Hematopoietic multipotent progenitor cell treated with erythropoietin and hydrocortisone succinate and interleukin-3 and kit ligand, for 15 days (in vitro differentiated cells): ENCODE data around the gene PLEKHH2.
"Not testable (repeated sequence)": the region's sequence is repeated elsewhere in the genome, so short reads cannot be mapped to it uniquely, and the experiment has no call there.

Source experiments
- DNase-seq: peaks from one replicate; pipeline ENCODE4 v3.0.0-alpha.2; 2015; ENCODE audit warnings: low spot score

Gene PLEKHH2

DNA sequence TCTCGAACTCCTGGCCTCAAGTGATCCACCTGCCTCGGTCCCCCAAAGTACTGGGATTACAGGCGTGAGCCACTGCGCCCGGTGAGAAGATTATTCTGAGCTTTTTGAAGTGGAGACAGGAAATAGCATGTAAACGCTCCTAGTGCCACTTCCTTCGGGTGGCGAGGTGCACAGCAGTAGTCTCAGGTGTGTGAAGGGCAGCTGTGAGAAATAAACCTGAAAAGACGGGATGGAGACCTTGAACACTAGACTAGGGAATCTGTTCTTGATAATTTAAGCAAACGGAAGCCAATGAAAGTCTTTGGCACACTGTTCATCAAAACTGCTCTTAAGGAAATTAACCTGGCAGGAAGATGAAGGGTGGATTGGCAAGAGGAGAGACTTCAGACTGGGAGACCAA lies 439 bp upstream of the PLEKHH2 start:
- no peak for DNase-seq

DNA sequence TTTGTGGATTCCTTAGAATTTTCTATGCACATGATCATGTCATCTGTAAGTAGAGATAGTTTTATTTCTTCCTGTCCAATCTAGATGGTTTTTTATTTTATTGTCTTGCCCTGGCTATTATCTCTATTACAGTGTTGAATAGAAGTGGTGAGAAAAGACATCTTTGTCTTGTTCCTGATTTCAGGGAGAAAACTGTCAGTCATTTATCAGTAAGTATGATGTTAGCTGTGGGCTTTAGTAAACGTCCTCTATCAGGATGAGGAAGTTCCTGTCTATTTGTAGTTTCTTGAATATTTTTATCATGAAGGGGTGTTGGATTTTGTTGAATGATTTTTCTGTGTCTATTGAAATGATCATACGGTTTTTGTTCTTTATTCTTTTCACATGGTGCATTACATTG lies 5.3 kb downstream of the PLEKHH2 start:
- no peak for DNase-seq

- no peak for DNase-seq
These were observed 6.6 kb downstream of the PLEKHH2 start for GRCh38 chr2:43643680-43644079.

GRCh38 chr2:43648994-43649701 lies 12.1 kb downstream of the PLEKHH2 start:
- DNase-seq = no peak

GRCh38 chr2:43653506-43653905 lies 16.4 kb downstream of the PLEKHH2 start:
- DNase-seq = no peak

- no peak for DNase-seq
These were observed 20.2 kb downstream of the PLEKHH2 start for GRCh38 chr2:43657241-43657640.

DNA sequence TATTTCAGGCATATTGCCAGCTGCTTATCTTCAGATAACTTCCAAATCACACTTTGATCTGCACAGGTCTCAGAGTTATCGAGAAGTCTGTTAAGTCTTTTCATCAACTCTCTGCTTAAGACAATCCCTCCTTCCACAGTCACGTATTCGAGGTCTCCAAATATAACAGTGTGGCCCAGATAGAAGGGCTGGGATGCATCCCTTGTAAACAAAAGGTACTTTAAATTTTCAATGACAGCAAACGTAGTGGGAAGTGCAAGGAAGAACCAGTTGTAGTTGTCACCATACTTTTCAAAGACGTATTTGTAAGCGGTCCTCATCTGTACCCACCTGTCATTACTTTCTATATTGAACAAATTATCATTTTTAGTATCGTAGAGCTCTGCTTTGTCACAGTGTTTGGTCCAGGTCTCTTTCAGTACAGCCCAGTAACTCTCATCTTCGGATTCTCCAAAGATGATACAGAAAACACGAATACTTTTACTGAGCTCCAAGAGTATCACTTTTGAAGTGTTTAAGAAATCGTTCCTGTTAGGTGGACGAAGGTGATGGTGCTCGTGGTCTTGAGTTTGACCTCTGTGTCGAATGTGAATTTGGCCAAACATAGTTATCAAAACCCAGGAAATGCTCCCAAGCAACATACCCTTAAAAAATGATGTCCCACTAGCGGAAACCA lies 38.7 kb downstream of the PLEKHH2 start:
- no peak for DNase-seq

DNA sequence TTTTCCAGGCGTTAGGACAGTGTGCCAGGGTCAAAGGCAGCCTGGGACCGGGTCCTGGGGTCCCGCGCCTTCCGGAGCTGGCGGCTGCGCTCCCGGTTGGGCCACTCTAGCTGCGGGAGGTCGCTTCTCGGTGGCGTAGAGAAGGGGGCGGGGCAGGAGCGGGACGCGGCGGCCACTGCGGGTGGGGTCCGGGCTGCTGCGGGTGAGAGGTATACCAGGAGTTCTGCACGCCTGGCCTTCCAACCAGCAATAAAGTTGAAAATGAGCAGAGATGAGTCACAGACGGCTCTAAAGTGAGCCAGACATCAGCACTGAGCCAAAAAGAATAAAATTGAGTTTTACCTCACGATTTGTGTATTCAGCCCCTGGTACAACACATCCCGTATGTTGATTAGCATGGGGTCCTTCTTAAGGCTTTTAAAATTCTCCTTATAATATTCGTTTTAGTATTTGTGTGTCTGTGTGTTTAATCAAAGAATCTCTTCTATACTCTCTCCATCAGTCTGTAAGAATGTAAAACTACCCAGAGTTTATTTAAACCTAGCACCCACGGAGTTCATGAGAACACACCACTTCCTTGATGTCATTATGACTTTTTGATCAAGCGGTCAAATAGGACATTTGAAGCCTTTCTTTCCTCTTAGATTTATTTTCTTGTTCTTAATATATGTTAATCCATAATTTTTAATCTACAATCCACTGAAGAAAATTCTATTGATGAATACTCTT lies 39.4 kb downstream of the PLEKHH2 start, which contains the start of gene C1GALT1C1L:
TSS of gene C1GALT1C1L (minus strand) at position 108 of the 729 bp plus-strand sequence. CDS start at position 1, 107 bp downstream.
- DNase-seq = no peak

DNA sequence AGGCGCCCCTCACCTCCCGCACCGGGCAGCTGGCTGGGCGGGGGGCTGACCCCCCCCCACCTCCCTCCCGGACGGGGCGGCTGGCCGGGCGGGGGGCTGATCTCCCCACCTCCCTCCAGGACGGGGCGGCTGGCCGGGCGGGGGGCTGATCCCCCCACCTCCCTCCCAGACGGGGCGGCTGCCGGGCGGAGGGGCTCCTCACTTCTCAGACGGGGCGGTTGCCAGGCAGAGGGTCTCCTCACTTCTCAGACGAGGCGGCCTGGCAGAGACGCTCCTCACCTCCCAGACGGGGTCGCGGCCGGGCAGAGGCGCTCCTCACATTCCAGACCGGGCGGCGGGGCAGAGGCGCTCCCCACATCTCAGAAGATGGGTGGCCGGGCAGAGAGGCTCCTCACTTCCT lies 40.7 kb downstream of the PLEKHH2 start:
- not testable (repeated sequence) for DNase-seq

DNA sequence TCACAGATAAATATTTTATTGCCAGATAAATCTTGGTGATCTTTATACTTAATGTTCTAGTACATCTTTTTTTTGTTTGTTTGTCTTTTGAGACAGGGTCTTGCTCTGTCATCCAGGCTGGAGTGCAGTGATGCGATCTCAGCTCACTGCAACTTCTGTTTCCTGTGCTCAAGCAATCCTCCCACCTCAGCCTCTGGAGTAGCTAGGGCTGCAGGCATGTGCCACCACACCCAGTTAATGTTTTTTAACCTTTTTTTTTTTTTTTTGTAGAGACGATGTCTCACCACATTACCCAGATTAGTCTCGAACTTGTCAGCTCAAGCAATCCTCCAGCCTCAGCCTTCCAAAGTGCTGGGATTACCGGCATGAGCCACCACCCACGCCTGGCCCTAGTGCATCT lies 48.3 kb downstream of the PLEKHH2 start:
- no peak for DNase-seq

- DNase-seq = no peak
These were observed 52.9 kb downstream of the PLEKHH2 start for GRCh38 chr2:43689999-43690398.

- DNase-seq = no peak
These were observed 55.5 kb downstream of the PLEKHH2 start for GRCh38 chr2:43692428-43692994.

DNA sequence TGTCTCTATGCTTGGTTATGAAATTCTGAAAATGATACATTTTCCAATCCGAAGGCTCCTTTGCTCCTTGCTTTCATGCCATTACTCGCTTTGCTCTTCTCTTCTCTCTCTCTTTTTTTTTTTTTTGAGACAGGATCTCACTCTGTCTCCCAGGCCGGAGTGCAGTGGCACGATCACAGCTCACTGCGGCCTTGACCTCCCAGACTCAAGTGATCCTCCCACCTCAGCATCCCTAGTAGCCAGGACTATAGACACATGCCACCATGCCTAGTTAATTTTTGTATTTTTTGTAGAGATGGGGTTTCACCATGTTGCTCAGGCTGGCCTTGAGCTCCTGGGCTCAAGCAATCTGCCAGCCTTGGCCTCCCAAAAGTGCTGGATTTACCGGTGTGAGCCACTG lies 61.1 kb downstream of the PLEKHH2 start:
- not testable (repeated sequence) for DNase-seq

GRCh38 chr2:43699761-43700160 lies 62.7 kb downstream of the PLEKHH2 start:
- DNase-seq = no peak

GRCh38 chr2:43701111-43701510 lies 64.1 kb downstream of the PLEKHH2 start:
- DNase-seq = no peak

DNA sequence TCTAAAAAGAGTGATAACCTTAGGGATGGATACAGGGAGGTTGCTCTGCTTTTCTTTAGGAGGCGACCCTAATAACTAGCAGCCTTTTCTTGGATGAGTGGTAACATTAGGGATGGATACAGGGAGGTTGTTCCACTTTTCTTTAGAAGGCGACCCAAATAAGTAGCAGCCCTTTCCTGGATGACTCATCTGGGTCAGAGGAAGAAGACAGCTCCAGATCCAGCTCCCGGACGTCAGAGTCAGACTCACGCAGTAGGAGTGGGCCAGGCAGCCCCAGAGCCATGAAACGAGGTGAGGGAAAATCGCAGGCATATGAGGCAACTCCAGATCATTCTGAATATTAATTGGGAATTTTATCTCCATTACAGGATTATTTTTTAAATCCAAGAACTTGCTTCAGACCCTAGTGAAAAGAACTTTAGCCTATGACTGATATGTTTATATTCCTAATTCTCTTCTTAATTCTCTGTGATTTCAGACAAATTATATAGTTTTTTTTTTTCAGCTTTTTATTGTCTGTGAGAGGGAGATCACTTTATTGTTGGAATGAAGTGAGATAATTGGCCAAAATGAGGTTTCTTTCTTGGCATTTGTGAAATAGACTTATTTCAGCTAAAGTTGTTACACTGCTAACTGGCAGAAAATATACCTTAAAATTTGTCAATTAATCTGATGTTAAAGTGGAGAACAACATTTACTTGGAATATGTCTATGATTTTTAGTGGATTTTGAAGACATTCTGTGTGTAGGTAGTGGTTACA lies 70.4 kb downstream of the PLEKHH2 start:
- no peak for DNase-seq

DNA sequence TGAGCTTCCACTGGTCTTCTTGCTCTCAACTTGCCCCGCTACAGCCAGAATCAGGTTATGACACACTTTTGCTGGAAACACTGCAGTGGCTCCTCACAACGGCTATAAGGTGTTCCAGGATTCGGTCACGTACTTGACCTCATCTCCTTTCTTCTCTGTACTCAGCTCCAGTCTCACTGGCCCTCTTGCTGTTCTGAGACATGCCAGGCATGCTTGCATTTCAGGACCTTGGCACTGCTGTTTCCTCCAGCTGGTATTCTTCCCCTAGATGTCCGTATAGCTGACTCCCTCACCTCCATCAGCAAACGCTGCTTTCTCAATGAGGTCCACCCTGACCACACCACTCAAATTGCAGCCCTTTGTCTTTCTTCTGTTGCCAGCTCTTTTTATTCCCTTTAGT lies 71.1 kb downstream of the PLEKHH2 start:
- DNase-seq = no peak

GRCh38 chr2:43708891-43709290 lies 71.8 kb downstream of the PLEKHH2 start:
- DNase-seq = no peak

DNA sequence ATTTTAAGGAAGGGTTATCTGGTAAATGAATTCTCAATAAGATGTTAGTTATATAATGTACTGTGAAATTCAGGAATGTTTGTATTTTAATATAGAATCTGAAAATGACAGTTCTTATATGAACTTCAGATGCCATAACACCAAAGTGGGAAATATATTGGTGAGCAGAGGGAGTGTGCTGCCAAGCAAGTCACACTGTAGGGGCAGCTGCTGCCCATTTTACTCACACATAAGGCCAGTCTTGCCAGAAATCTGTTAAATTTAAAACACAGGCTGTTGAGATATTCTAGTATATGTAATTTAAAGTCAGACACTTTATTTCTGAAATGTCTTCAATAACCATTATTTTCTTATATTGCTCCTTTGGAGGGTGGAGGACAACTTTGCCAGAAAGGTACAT lies 73.8 kb downstream of the PLEKHH2 start:
- DNase-seq = no peak

GRCh38 chr2:43714164-43714563 lies 77.1 kb downstream of the PLEKHH2 start:
- DNase-seq = no peak

- no peak for DNase-seq
These were observed 78.4 kb downstream of the PLEKHH2 start for GRCh38 chr2:43715300-43716098.
